ENCODE data around the gene SLC66A1.

Gene SLC66A1

DNA sequence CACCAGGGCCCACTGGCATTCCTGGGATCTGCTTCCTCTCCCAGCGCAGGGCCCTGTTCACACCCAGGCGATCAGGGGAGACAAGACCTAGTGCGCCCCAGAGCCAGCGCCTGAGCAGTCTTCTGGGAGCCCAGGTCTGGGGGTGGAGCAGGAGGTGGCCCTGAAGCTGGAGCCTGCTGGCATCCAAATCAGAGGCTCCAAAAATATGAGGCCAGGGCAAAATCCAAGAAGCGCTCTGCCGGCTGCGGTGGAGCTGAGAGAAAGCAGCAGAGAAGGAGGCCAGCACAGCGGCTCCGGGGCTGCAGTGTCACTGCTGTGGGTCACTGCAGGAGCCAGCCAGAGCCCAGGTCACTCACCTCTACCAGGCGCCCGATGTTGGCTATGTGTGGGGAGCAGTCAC, 32.7 kb downstream of the SLC66A1 start:
- DNase-seq = no peak

DNA sequence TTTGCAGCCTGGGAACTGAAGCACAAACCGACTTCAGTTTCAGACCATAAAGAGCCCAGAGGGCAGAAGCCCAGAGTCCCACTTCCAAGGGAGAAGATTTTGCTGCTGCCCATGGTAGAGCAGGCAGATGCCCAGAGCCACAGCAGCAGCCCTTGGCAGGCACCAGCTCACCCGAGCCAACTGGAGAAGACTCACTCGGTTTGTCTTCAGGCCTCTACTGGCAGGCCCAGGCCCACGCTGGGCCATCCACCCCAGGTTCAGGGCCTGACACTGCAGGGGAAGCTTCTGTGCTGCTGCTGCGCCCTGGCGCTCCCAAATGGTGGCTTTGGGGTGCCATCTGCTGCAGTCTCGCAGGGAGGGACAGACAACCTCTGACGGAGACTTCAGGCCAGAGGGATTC, 33.3 kb downstream of the SLC66A1 start:
- no peak for DNase-seq

DNA sequence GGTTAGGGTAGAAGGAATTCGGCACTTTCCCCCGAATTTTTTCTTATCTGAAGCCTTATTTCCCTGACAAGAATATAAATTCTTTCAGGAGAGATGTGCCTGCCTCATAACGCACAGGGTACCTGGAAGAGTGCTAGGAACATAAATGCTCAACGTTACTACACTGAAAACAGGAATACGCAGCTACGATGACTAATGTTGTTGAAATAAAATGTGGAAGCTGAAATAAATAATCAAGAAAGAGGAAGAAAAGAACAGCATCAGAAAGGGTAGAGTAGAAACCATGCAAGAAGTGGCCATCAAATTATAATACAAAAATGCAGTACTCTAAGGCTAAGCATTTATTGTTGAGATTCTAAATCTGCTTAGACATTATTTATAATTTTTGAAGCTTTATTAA, 33.9 kb downstream of the SLC66A1 start:
- no peak for DNase-seq

DNA sequence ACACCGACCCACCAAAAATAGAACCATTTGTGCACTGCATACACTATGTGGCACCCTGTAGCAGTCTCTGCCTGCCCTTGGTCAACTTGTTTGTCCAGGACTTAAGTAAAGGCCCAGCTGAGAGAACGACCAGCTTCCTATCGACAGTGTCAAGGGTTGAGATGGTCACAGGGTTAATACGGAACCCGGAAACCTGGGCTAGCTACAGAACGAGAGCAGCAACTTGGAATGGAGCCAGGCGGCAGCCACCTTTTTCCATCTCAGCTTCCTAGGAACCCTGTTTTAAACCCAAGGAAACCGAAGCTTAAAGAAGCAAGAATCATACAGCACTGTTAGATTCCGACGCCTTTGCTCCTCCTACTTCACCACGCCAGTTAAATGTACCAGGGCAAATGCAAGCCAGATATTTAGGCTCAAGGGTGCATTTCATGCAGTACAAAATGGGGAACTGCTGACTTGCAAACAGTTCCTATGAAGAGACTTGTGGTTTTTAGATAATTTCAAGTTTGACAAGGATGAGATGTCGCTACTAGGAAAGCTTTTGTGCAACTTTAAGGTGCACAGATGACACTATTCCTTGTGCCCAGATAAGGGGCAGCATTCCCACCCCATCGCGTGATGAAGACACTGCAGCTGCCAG, 35.5 kb downstream of the SLC66A1 start:
- DNase-seq = no peak

DNA sequence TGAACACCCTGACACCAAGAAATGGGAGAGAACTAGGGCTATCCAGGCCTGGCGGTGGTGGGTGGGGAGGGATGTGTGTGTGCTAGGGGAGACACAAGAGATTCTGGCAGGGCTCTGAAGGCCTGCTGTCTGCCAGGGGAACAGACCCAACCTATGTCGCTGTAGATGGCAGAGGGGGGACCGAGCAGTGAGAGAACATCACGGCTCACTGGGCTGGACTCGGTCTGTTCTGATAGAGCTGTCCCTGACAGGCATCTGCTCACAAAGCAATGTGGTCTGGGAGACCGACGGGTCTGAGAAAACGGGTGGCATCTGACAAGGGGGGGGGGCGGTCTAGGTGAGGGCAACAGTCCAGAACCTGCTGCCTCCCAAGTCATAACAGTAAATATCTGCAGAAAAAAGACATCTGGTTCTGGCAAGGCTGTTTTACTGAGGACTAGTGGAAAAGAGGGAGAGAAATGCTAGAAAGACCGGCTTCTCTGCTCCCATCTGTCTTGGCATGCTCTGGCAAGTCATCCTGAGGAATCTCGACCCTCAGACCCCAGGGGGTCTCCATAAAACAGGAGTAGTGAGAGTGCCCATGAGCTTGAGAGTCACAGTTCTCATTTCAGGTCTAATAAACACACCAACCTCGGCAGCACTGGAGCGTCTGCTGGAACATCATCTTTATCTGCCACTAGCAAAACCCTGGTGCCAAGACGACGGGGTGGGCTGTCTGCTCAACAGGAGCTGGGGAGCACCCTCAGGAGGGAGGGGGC, 36.5 kb downstream of the SLC66A1 start:
- DNase-seq = no peak

DNA sequence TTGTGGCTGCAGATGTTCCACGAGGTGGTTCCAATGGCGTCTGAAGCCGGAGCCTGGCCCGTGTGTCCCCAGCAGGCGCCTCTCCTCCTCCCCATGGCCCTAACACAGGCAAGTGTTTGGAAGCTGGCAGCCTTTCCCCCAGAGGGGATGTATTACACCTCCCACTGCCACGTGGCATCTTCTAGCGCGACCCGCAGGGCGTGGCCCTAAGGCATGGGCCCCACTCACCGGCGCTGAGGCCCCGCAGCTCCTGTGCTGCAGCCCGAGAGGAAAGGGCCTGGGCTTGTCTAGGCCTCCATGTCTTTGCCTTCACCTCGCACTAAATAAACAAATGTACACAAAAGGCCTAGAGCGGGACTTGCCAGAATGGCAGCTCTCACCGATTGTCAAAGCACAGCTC, 37.9 kb downstream of the SLC66A1 start:
- DNase-seq = no peak

DNA sequence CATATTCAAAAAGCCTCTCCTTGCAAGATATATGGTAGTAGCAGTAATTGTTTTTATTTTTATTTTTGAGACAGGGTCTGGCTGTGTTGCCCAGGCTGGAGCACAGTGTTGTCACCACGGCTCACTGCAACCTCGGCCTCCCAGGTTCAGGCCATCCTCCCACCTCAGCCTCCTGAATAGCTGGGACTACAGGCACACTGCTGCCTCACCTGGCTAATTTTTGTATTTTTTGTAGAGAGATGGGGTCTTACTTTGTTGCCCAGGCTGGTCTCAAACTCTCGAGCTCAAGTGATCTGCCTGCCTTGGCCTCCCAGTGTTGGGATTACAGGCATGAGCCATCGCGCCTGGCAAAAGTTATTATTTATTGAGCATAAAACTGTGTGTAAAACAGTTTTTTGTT, 38.4 kb downstream of the SLC66A1 start:
- DNase-seq = no peak

DNA sequence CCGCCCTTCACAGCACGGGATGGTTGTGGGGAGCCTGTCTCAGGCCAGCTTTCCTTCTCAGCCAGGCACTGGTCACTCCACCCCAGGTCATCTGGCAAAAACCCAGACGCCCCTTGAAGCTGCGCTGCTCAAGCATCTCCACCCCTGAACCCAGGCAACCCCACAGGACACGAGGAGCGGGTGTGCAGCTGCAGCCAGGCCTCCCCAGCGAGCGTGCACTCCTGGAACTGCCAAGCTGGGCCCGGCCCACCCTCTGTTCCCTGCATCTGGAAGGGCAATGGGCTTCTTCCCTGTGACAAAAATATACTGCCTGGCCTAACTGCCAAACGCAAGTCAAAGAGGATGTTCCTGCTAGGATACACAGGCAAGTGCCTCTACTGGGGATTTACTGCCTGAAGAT, 39.7 kb downstream of the SLC66A1 start:
- DNase-seq = no peak

DNA sequence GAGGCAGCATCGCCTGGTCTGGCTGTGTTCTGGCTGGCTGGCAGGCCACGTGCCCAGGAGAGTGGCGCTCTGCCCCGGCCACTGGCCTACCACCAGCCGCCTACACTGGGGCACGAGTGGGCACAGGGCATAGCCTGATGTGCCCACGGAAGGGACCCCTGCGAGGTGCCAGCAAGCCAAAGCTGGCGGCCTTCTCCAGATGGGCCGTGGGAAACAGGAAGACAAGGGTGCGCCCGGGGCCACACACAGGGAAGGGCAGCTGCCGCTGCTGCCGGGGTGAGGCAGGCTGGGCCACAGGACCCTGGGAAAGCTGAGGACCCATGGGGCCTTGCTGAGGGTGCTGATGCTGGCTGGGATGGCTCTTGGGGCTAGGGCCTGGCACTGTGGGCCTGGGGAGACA, 40.7 kb downstream of the SLC66A1 start:
- no peak for DNase-seq

DNA sequence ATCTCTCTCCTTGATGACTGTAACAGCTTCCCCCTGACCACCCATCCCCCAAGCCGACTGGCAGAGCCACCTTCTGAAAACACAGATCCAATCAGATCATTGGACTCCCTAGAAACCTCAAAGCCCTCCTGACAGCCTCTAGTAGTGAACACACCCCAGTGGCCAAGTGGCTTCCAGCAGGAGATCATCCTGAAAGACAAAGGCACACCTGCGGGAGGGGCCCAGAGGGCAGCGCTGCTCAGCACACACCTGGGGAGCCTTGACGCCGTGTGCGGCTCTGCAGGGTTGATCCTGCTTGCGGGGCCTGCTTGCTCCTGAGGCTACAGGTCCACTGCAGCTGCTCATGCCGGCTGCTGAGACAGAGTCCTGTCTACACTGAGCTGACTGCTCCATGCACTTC, 41.5 kb downstream of the SLC66A1 start:
- no peak for DNase-seq

DNA sequence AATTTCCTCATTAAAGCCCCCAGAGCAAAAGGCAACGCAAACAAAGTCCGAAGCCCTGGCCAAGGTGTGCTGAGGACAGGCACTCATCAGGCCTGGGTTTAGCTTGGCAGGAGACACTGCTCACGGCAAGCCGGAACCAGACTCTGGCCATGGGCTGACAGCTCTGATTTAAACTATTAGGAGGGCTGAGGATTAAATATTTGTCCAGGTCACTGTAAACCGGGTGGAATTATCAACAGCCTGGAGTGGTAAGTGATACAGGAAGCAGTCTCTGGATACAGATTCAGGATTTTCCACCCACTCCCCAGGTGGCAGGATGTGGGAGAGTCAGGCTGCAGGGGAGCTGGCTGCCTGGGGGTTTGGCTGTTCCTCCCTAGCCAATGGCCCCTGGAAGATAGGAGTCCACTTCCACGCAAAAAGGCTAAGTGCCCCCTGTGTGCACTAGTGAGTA, 42.4 kb downstream of the SLC66A1 start:
- DNase-seq = no peak

DNA sequence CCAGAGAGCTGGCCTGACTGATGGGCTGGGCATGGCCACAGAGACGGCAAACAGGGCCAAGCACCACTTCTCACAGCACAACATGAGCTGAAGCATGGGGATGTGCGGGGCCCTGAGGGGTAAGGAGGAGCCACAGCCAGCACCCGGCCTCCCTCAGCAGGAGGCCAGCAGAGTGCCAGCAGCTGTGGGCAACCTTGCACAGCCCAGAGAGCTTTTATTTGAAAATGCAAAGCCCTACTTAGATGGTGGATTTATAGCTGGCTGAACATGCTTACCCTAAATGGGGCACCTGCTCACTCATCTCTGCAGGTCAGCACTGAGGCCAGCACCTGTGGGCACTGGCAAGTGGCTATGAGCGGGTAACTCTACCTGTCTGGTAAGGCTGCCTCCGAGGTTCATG, 44.1 kb downstream of the SLC66A1 start:
- DNase-seq = no peak

DNA sequence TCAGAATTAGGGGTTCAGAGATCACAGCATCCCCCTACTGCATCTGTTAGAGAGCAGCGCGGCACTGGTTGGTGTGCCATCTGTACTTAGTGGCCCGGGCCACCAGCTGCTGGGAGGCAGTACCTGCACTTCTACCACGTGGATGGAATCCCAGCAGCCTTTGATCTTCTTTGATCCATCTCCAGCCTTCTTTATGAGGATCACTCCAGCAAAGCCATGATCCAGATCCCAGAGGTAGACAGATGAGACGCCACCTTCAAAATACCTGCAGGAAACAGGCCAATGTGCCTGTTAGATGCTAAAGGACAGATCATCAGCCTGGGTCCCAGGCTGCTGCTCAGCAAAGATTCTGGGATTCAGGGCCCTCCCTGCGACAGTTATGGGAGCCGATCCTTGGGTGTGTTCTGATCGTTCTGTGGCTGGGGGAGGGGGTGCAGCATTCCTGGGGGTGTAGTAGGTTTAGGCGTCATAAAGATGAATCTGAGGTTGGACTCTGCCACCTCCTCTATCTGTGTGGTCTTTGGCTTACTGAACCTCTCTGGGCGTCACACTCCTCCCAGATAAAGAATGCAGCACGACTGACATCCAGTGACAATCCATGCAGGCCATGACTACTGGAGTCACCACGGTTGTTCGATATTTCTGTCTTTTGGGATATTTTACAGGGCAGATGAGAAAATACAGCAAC, 45.3 kb downstream of the SLC66A1 start:
- no peak for DNase-seq

DNA sequence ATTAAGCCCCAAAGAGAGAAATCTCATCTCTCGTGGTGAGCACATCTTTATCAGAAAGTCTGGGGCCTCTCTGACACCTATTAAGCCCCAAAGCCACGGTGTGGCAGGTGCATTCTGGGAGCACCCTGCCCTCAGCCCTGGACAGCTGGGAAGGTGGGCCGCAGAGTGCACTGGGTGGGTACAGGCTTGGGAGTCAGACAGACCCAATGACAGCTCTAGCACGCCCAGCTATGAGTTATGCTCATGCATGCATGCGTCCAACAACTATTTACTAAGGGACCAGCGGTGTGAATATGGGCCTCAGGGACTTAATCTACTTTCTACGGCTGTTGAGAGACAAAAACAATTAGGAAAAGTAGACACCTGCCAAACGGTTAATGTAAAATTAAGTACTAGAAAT, 46.6 kb downstream of the SLC66A1 start:
- DNase-seq = no peak

DNA sequence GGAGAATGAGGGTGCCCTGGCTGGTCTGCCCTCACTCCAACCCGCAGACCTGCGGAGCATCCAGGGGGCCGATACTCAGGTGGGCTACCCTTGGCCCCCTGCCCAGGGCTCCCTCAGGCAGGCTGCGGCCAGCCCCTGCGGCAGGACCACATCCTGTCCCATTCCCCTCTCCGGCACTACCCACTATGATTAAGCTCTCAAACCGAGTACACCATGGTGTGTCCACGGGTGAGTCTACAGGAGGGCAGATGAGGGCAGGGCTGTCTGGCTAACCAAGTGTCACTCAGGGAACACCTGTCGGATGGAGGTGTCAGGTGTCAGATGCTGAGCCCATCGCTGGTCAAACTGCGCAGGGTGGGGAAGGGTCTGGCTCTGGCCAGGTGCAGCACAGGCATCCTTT, 47.2 kb downstream of the SLC66A1 start:
- no peak for DNase-seq

DNA sequence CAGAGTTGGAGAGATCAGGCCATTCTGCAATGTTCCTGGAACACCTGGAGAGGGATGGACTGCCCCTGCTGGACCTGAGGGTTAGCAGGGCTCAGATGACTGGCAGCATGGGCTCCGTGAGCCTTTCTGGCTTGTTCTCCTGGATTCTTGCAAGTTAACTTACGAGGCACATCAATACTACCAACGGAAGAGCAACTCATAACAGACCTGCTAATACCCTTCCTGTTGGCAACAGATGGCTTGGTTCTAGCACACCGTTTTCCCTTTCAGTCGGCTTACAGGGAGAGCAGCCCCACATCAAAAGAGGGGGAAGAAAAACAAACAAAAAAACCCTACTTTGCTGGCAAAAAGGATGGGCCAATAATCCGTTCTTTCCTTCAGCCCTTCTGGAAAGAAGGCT, 47.9 kb downstream of the SLC66A1 start:
- no peak for DNase-seq

DNA sequence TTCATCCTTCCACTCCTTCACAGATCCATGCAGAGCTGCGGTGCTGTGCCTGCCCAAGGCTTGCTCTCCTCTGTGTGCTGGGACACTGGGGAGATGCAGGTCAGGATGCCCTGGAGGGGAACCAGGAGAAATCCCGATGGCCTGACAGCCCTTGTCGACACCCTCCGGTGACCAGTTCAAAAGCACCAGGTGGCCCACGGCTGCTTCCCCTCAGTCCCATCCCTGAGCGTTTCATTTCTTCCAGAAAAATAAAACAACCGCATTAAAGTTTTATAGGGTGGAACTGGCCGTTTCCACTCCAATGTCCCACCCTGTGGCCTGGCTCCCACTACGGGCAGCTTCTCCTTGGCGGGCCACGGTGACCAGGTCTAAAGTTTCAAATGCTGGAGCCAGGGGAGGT, 48.3 kb downstream of the SLC66A1 start:
- DNase-seq = no peak

DNA sequence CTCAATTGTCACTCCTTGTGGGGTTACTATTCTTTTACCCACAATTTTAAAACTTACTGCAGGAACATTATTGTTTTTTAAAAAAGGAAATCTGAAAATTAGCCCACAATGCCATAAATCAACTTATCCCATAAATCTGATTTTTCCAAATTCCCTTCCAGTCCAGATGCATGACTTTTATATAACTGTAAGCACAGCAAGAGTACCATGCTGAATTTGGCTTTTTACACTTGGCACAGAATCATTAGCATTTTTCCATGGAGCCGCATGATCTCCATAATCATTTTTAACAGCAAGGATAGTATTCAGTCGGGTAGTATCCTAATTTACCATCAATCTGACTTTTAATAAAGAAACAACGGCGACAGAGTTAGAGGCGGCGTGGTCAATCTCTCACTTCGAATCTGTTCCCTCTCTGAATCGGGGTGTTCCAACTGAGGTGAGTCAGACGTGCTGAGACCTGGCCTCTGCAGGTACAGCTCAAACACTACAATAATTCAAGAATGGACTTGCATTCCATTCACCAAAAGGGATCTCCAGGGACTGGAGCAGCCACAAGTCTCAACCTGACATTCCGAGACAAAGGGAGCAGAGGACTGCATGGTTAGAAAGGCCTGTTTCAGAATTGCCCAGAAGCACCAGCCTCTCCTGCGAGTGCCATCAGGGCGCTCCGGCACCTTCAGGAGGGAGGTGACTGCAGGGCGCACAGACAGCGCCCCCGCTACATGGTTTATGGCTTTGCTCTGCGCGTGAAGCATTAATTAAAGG, 48.9 kb downstream of the SLC66A1 start:
- no peak for DNase-seq

DNA sequence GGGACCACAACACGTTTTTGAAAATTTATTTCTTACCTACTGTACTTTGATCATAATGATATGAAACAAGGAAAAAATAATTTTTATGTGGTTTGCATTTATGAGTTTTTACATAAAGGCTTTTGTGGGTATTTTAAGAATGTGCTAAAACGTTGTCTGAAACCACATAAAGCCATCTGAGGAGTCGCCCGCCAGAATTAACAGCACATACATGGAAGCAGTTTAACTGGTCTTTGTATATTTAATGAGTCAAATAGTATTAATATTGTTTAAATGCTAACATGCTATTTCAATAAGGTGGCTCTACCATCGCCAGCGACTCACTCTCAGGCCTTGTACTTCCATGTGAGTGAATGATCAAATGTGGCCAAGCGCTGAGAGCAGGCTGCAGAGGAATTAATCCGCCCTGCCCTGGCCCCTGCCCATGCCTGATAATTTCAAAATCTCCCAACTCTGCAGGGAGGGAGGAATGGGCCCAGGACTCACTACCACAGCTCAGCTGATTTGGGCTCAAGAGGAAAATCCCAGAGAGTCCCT, 49.6 kb downstream of the SLC66A1 start:
- no peak for DNase-seq

DNA sequence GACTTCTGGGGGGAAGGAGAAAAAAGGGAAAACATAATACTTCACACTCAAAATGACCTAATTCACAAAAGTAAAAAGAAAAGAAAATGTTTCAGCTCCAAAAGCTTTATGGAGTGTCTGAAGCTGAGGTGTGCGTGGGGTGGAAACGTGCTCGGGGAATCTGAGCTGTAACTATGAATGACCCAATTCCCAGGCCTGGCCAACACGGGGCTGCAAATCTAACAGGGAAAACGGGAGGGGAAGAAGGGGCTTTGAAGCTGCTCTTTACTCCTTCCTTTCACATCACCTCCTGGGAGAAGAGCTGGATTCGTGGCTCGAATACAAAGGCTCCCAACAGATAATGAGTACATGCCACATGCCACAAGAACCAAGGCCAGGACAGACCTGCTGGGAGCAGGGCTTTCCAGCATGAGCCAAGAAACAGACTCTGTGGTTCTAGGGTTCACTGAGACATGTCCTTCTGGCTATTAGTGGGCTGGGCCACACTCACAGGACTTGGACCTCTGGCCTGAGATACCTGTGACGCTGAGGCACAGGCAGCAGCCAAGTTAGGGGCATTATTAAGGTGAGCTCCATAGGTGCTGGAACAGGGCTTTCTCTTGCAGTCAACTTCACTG, 51.5 kb downstream of the SLC66A1 start:
- no peak for DNase-seq

DNA sequence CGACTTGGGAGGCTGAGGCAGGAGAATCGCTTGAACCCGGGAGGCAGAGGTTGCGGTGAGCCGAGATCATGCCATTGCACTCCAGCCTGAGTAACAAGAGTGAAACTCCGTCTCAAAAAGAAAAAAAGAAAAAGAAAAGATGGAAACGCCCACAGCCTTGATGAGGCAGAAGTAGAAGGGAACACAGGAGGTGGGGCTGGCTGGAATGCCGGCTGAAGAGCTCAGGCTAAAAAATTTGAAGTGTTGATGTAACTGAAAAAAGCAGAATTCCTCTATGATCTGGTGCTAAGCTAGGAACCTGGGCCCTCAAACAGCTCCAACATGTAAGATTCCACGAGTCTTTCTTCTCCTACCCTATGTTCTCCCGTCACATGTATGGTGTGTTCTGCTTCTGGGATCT, 53.6 kb downstream of the SLC66A1 start:
- DNase-seq = no peak
